GM21447 (cell line): ENCODE results near the gene HNRNPK.

Experiments
- ATAC-seq: cut with Tn5 transposase; IDR thresholded peaks from one replicate; pipeline ENCODE4 v1.9.1; 2021; ENCODE audit not compliant: unreplicated experiment

The HNRNPK gene

DNA sequence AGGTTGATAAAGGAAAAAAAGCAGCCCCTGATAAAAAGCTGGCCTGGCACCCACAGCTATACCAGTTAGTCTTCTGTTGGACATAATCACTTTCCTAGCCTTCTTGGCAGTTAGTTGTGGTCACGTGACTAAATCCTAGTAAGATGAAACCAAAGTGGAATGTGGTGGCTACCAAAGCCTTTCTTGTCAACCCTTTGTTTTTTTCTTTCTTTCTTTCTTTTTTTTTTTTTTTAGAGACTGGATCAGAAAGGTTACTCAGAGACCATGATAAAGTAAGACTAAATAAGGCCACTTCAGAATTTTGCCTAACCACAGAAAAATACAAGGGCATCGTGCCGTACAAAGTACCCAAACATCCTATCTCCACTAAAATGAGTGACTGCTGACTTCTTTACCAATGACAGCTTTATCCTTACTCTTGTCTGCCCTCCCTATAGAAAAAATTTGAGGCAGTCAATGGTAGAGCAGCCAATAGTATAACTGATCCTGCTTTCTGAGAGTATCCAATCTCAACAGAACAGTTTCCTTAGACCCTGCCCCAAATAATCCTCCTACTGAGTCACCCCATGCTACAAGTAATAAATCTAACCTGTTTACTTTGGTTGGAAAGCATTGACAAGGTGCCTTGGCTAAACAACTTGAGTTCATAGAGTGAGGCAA is 44.6 kb downstream of the HNRNPK start:
- no peak for ATAC-seq

DNA sequence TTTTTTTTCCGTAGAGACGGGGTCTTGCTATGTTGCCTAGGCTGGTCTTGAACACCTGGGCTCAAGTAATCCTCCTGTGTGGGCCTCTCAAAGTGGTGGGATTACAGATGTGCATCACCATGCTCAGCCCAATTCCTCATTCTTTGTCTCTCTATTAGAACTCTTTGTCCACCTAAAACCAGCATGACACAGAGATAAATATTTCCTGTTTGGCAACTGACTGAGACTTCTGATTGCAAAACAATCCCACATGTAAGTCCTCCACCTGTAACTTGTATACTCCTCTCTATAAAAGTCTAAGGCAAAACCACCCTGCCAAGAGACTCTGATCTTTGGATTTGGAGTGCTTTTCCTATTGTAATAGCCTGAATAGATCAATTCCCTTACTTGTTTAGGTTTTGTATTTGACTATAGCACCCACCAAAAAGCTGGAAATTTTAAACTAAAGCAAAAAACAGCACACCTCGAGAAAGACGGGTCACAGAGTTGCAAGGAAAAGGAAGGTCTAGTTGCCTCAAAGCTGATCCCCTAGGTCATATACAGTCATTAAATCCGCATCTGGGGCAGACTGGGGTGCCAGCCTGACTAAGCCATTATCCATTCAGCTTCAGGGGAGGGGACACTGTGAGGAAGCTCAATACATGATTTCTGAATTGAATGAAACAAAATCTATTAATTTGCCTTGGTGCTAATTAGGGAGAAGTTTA is 45.3 kb downstream of the HNRNPK start:
- no peak for ATAC-seq

DNA sequence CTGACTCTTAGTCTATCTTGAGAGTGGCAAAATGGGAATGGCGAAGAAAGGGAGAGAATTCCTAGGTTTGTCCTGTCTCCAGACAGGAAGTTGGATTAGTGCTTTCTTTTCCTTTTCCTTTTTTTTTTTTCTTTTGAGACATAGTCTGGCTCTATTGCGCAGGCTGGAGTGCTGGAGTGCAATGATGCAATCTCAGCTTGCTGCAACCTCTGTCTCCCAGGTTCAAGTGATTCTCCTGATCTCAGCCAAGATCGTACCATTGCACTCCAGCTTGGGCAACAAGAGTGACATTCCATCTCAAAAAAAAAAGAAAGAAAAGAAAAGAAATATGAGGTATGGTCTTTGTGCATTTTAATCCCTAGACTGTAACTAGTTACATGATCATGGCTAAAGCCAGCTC is 46.2 kb downstream of the HNRNPK start:
- no peak for ATAC-seq

DNA sequence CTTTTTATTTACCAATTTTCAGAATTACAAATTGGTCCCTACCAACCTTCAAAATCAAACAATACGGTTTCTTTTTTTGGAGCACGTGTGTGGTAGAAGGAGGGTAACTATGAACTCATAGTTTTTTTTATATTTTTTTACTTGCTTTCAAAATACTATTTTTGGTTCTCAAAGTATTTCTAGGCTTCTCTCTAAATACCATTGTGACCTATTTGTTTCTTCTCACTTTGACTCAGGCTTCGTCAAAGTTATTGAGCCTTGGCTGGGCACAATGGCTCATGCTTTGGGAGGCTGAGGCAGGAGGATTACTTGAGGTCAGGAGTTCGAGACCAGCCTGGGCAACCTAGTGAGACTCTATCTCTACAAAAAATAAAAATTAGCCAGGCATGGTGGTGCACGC is 47.2 kb downstream of the HNRNPK start:
- no peak for ATAC-seq

DNA sequence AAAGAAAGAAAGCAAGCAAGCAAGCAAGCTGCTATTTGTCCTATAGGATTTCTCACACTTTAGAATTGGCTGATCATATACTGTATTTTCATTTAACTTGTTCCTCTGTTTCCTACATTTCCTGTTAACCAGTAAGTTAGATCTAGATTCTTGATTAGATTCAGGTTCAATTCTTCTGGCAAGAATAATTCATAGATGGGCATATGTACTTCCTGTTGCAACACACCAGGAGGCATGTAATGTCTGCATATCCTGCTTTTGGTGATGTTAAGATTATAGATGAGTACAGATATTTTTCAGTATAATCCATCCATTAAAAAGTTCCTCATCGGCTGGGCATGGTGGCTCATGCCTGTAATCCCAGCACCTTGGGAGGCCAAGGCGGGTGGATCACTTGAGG is 48.0 kb downstream of the HNRNPK start:
- no peak for ATAC-seq

DNA sequence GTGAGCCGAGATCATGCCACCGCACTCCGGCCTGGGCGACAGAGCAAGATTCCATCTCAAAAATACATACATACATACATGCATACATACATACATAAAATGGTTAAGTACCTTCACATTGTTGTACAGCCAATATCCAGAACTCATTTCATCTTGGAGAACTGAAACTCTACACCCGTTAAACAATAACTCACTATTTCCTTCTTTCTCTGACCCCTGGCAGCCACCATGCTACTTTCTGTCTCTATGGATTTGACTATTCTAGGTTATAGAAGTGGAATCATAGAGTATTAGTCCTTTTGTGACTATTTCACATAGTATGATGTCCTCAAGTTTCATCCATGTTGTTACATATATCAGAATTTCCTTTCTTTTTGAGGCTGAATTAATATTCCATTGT is 49.1 kb downstream of the HNRNPK start:
- no peak for ATAC-seq

DNA sequence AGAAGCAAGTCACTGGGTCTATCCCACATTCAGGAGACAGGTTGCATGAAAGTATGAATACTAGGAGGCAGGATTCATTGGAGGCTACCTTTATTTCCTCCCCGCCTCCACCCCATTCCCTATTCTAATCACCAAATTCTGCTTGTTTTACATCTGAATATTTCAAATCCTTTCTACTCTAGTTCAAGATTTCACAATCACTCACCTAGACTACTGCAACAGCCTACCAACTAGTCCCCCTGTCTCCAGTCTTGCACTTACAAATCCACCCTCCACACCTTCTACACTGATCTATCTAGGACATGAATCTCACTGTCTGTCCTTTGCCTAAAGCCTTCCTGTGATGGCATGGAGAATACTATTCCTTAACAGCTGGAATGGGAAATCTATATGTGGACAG is 52.4 kb downstream of the HNRNPK start:
- ATAC-seq: no peak

DNA sequence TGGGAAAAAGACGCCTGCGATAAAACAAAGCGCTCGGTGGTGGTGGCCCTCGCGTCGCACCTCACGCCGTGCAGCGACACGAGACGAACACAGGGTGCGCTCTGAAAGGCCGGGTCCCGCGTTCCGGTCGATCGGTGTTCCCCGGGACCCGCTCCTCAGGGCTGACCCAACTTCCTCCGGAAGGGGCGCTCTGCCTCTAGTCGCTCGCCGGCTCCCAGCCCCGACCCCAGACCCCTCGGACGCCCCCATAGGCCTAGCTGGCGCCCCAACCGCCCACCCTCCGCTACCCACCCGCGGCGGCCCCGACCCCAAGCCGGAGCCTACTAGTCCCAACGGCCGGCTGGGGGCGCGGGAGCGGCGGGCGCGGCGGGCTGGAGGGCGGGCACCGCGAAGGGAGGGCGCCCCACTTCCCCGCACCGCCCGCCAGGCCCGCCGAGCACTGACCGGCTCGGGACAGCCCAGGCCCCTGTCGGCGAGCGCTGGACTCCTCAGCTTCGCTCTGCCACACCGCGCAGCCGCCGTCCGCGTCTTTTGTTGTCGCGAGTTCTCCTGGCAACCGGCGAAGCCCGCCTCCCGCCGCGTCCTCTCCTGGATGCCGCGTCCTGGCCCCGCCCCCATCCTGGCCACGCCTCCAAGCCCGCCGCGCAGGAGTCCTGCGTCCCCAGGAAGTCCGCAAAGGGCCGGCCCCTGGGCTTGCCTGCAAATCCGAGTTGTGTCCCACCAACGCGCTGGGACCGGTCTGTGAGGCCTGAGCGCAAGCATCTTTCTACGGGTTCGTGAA is 58.9 kb downstream of the HNRNPK start, which contains the start of gene KIF27:
KIF27 (minus strand) TSS at position 506 of the 781 bp plus-strand sequence. CDS start 5,841 bp downstream, outside the sequence.
- ATAC-seq: peak; percentile 90

DNA sequence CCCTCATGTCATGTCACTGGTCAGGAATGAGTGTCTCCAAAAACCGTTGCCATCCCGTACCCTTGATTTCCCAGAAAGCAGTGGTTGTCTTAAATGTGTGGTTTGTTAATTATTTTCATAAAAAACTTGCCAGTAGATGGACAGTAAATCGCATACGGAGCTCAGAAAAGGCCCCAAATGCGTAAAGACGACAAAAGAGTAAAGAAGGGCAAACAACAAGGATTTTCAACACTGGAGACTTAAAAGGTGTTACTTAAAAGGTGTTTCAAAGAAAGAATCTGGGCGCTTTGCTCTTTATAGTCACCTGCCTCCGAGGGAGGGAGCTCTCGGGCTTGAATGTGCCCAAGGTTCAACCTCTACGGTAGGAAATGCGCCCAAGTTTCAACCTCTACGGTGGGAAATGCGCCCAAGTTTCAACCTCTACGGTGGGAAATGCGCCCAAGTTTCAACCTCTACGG is 59.5 kb downstream of the HNRNPK start:
- peak; percentile 16 for ATAC-seq

DNA sequence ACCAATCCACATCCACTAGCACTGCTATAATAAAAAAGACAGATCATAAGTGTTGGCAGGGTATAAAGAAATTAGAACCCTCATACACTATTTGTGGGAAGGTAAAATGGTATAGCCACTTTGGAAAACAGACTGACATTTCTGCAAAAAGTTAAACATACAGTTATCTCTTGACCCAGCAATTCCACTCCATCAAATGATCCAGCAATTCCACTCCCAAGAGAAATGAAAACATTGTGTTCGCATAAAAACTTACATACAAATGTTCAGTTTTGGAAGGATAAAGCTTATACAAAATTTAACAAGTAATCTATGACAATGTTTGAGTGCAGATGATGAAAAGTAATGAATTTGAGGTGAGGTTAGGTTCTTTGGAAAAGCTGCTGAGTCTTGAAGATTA is 60.9 kb downstream of the HNRNPK start:
- ATAC-seq: no peak
